Renal cortical epithelial cell (primary cell): Measurements from ENCODE around the gene RASA3. TPM values are rescaled to one million over a fixed set of nuclear protein-coding genes. Genes with fewer than 3 reads are reported as not detected.
"Not testable (repeated sequence)": the region's sequence is repeated elsewhere in the genome, so short reads cannot be mapped to it uniquely, and the experiment has no call there.

ENCODE experiments used
- DNase-seq: peaks from one replicate; pipeline ENCODE4 v3.0.0-alpha.2; 2011; ENCODE audit warnings: low read depth
- total RNA-seq: library from RNA; depleted of rRNA; stranded (reverse); fragments of >200 nt; gene quantifications from 2 replicates; pipeline ENCODE4 v1.2.3, GENCODE V29; 2014

The RASA3 gene
- total RNA-seq, 1 donor from 2014 or later: 10.9 TPM

DNA sequence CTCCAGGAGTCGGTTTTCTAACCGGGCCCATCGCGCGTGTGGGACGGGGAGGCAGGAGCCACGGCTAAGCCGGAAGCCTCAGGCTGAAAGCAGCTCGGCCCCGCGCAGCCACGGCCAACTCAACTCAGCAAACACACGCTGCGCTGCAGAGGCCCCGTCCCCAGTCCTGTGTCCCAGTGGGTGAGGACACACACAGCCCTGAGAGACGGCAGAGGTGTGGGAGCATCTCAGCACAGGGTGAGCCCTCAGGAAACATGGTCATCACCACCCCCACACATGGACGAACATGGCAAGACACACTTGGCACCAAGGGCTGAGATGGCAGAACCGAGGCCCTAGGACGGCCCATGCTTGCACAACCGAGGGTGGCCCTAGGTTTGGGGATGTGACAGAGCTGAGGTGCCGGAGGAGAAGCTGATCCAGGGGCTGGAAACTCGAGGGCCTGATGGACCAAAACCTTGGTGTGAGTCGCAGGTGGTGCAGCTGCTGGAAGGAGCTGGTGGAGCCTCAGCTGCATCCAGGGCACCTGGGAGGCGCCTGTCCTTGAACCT lies 129.6 kb downstream of the RASA3 start:
- no peak for DNase-seq

DNA sequence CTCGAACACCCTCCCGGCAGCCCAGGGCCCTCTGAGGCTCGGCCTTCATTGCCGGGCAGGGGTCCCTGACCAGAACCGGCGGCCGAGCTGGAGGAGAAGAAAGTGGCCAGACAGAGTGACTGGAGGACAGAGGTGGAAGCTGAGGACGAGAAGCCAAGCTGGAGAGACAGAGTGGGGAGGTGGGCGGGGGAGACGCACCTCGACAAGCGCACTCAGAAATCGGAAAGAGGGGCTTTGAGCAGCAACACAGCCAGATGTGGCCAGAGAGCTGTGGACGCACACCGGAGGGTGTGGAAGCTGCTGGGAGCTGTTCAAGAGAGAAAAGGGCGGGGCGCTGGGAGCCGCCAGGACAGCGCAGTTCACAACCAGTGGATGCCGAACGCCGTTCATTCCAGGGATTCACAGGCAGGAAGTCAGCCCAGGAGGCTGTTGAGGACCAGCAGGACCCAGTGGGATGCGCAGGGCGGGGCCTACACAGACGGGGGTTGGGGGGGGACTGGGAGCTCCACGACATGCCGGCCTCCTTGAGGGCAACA lies 130.3 kb downstream of the RASA3 start:
- no peak for DNase-seq

DNA sequence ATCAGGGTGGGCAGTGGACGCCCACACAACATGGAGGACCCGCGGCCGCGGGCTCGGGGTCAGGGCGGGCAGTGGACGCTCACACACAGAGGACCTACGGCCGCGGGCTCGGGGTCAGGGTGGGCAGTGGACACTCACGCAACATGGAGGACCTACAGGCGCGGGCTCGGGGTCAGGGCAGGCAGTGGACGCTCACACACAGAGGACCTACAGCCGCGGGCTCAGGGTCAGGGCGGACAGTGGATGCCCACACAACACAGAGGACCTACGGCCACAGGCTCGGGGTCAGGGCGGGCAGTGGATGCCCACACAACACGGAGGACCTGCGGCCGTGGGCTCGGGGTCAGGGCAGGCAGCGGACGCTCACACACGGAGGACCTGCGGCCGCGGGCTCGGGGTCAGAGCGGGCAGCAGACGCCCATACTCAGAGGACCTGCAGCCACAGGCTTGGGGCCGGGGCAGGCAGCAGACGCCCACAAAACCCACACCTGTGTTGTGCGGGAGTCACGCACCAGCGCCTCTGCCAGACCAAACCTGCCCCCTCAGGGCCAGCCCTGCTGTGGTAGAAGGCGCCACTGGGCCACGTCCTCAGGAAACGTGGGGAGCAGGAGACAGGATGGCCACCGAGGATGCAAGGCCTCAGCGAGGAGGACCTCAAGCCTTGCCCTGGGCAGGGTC lies 131.0 kb downstream of the RASA3 start:
- no peak for DNase-seq

DNA sequence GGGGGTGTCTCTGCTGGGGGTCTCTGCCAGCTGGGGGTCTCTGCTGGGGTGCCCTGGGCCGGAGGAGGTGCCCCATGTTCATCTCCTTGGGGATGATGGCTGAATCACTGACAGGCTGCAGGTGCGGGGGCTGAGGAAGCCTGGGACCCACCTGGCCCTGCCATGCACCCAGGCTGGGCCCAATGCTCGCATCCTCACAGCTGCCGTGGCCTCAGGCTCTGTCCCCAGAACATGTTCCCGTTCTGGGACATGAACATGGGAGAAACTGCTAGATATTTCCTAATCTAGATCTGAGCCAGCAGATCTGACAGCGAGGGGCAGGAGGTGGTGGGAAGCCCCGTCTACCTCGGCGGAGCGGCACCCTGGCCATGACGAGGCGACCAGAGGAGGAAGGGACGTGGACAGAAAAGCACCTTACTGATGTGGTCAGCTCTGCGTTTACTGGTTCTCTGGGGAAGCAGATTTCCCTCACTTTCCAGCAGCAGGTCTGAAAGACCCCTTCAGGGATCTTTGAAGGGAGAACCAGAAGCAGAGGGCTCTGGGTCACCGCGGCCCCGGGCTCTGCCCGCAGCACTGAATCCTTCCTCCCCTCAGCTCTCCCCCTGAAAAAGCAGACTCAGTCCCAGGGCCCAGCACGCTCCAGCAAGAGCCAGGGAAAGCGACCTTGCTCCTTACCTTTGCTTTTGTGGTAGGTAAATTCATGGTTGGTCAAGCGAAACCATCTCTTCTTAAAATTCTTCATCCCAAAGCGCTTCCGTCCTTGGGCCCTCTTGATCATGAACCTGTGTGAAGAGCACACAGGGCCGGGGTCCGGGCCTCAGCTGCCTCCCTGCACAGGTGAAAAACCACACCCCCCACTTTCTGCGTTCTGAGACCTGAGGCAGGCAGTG lies 132.0 kb downstream of the RASA3 start:
- DNase-seq: no peak

DNA sequence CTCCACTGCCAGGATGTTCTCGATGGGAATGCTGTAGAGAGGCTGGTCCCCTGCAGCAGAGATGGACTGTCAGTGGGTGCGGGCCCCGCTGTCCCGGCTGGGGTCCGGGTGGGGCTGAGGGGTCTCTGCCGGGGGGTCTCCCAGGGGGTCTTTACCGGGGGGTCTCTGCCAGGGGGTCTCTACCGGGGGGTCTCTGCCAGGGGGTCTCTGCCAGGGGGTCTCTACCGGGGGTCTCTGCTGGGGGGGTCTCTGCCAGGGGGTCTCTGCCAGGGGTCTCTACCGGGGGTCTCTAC lies 132.9 kb downstream of the RASA3 start:
- DNase-seq: no peak

DNA sequence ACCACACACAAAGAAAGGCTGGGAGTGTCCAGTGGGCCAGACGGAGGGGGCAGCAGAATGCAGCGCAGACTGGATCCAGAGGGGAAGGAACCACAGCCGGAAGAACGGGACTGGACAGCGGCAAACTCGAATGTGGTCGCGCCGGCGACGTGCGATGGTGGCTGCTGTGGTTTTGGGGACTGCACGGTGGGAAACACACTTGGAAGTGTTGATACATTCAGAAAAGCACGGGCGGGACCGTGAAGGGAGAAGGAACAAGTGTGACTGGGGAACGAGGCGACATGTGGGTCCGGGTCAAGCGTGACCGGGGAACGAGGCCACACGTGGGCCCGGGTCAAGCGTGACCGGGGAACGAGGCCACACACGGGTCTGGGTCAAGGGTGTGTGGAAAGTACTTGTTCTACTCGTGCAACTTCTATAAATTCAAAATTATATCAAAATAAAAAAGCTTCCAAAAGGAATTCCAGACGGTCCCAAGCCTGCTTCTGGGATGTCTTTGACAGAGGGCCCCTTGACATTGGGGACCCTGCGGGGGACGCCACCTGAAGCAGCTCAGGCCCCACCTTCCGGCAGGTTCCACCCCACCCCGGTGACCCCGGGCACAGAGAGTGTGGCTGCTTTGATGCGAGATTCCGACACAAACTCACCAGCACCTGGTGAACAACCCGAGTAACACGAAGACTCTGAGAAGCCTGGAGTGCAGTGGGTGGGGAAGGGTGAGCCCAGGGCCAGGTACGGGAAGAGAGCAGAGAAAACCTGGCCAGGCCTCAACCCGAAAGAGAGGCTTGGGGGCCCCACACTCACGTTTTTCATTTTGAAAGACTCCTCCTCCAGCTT lies 133.4 kb downstream of the RASA3 start:
- no peak for DNase-seq

DNA sequence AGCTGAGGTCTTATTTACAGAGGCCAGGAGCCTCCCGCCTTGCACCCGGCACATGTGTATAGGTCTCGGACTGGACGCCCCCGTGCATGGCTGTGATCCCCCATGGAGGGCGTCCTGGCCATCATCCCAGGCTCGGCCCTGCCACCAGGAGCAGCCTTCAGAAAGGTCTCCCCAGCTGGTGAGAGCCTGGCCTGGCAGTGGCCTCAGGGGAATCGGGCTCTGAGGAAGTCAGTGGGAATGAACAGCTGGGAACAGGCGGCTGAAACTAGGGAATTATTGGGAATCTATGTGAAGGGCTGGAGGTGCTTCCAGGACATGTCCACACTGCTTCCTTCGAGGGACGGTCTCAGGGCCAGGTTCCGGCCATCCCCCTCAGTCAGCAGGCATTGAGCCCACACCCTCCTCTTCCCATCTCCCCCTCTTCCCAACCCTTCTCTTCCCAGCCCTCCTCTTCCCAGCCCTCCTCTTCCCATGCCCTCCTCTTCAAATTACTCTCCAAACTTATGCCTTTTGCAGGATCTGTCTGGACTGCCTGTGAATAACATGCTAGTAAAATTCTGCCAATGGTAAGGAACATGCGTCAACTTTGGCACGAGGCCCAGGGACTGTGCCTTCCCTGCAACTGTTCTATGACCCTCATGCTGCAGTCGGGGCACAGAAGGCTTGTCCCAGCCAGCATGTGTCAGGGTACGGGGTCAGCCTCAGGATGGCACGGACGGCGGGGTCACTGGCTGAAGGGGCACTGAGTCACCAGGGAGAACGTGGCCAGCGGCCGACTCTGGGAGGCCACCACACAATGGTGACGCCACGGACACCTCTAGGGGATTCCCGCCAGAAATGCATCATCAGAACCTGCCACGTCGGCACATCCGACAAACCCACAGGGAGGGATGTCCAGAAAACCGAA lies 134.3 kb downstream of the RASA3 start:
- no peak for DNase-seq

DNA sequence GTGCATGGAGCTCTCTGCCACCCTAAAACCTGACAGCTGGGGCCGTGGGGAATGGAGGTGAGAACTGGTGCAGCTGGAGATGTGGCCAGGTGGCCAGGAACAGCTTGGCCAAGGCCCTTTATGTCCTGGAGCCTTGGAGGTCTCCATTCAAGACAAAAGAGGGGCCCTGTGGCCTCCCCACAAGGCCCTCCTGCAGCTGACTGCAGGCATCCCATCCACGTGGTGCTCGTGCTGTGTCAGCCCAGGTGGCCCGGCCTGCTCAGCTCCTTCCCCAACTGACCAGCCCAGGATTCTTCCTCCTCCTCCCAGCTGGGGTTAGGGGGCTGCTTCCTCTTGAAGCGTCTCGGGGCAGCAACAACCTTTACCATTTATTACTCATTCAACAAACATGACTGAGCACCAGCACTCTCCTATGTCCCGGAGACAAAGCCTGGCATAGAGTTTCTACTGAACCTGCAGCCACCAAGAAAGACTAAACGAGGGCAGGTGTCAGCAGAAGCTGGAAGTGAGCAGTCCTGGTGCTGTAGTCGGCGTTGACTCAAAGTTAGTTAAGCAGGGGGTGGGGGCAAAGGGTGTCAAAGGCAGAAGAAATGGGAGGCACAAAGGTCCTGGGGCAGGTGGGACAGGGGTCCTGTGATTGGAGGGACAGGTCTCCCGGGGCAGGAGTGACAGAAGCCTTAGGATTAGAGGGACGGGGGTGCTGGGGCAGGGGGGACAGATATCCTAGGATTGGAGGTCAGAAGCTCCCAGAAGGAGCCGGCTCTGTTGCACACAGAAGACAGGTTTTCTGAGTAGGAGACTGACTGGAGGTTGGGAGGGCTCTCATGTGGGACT lies 135.3 kb downstream of the RASA3 start:
- no peak for DNase-seq

DNA sequence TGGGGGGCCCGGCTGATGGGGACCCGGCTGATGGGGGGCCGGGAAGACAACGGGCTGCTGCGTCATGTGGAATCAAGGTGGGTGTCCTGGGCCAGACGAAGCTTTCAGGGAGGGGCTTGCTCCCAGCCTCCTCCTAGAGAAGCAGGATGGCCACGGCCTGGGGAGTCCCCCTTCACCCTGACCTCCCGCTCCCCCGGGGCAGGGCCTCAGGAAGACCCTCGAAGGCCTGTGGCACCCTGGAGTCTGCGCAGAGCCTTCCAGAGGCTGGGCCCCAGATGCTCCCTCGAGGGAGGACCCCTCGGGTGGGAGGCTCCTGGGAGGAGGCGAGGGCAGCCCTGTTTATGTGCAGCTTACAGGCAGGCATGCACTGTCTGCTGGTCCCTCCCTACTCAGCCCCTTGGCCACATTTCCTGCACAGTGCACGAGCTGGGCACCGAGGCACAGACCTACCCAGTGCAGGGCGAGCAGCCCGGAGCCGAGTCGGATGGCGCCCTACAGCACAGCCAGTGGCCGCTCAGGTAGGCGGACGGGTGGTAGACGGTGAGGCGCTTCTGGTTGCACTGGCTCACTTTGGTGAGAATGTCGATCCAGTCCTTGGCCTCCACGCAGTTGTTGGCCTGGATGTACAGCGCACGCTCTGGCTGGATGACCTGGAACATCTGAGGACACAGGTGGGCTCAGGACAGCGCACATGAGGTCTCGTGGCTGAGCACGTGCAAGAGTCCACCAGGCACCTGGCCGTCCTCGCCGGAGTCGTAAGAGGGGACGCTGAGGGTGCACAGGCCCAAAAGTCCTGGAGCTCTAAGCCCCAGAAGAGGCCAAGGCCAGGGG lies 136.1 kb downstream of the RASA3 start:
- no peak for DNase-seq

DNA sequence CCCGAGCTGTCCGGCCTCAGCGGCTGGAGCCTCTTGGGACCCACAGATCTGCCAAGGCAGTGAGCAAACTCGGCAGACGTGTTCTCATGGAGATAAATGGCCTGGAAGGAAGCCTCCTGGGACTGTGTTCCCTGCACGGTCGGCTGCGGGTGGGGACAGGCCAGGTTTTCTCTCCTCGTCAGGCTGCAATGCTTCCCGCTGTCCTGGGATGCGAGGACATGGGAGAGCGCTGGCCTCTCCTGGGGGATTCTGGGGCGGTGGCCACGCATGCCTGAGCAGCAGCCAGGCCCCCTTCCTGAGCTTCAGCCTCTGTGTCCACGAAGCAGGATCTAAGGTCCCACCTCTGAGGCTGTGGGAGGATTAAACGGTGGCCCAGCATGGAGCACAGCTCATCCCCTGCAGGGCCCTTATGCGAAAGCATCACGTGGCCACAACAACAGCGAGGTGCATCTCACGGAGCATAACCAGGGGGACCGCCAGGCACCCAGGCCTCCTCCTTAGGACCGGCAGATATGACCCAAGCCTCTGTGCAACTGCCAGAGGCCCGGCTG lies 137.3 kb downstream of the RASA3 start:
- DNase-seq: no peak

DNA sequence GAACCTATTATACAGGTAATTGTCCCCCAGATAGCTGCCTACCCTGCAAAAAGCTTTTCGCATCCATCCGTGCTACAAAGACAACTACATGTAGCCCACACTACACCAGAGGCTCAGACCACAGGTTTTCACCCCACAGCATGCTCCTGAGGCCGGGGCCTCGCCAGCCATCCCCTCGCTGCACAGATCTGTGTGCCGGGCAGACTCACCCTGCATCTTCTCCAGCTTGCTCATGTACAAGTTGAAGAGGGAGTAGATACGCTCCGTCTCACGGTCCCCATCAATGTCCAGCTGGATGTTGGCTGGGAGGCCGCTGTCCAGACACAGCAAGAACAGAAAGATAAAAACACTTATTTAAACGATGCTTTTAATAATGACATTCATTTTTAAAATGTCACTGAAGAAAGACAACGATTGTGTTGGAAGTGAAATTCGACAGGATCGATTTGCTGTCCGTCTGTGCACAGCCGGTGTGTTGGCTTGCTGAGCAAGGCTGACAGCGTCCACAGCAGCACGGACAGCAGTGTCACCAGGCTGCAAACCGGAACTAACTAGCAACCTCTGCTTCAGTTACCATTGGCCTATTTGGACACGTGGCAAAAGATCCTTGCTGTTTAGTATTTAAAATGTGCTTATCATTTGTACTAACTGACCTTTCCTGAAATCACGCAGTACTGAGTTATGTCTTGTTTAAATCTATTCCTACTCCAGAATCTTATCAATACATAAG lies 140.0 kb downstream of the RASA3 start:
- DNase-seq: no peak

DNA sequence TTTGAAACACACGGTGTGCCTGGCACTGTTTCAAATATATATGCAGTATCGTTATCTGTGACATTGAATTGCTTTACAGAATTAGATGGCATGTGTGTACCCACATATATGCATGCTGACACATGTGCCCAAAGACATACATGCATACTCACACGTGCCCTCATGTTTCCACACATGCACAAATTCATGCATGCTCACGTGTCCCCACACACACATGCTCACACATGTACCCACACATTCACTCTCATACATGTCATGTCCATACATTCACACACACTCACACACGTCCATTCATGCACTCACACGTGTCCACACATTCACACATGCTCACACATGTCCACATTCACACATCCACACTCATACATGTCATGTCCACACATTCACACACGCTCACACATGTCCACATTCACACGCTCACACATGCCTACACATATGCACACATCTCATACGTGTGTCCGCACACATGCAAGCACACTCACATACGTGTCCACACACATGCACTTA lies 140.7 kb downstream of the RASA3 start:
- no peak for DNase-seq

DNA sequence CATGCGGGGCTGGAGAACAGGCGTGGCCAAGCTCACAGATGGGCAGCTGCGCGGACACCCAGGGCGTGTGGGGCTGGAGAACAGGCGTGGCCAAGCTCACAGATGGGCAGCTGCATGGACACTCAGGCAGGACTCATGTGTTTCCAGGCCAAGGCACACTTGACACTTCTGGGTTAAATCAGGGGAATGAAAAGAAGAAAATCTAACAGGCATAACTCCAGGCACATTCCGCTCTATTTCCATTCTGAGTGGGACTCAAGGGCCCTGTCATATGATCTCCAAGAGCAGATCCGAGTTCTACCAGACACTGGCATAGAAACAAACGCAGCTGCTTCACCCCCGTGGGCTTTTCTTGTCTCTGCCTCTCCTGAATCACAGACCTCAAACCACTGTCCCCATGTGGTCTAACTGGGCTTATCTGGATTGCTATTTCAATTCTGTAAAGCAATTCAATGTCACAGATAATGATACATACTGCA lies 141.2 kb downstream of the RASA3 start:
- DNase-seq: no peak

DNA sequence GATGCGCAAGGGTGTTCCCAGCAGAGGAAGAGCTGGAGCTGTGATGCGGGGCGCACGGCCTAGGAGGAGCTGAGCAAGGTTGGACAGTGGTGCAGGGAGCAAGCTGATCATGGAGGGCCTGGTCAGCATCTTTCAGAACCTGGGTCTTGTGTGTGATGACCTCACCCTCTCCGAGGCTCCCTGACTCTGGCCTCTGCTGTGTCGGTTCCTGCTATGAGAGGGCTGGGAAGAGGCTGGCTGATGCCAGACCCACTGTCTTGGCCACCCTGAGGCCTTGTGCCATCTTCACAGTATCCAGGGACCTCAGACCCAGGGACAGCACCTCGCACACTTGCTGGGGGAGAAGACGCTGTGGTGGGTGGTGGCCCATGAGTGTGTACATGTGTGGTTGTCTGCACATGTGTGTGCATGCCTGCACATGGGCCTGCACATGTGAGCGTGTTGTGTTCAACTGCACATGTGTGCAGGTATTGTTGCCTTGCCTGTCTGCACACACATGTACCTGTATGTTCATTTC lies 142.0 kb downstream of the RASA3 start:
- DNase-seq: no peak

DNA sequence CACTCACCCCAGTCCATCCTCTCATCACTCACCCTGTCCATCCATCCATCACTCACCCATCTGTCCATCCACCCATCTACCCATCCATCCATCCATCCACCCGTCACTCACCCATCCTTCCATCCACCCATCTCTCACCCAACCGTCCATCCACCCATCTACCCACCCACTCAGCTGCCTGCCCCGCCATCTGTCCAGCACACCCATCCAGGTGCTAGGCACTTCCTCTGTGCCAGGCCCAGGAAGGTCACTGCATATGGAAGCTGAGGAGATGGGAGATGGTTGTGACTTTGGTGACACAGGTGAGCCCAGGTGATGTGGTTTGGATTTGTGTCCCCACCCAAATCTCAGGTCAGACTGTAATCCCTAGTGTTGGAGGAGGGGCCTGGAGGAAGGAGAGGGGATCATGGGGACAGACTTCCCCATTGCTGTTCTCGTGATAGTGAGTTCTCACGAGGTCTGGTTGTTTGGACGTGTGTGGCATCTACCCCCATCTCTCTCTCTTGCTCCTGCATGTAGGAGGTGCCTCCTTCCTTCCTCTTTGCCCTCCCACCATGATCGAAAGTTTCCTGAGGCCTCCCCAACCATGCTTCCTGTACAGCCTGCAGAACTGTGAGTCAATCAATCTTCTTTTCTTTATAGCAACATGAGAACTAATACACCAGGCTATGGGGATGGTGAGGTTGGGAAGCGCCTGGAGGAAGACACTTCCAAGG lies 142.7 kb downstream of the RASA3 start:
- no peak for DNase-seq

DNA sequence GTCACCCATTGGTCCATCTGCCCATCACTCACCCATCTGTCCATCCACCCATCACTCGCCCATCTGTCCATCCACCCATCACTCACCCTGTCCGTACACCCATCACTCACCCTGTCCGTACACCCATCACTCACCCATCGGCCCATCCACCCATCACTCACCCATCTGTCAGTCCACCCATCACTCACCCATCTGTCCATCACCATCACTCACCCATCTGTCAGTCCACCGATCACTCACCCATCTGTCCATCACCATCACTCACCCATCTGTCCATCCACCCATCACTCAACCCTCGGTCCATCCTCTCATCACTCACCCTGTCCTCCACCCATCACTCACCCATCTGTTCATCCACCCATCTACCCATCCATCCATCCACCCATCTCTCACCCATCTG lies 143.6 kb downstream of the RASA3 start:
- DNase-seq: not testable (repeated sequence)

DNA sequence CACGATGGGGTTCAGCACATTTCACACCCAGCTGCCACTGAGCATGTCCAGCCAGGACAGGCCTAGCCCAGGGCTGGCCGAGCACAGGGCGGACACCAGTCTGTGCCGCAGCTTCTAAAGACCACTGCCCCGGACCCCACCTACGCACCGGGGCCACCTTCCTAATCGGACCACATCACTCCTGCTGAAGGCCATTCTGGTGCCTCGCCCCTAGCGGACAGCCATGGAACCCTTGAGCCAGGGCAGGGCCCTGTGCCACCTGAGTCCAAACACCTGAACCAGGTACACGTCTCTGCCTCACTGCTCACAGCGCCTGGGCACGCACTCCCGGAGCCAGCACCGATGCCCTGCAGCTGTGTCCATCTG lies 150.1 kb downstream of the RASA3 start:
- DNase-seq: no peak
